ENCODE data around the gene TNRC18.
"Not testable (repeated sequence)": the region's sequence is repeated elsewhere in the genome, so short reads cannot be mapped to it uniquely, and the experiment has no call there.

Gene TNRC18

GRCh38 chr7:5310822-5311405 is 112.7 kb downstream of the TNRC18 start:
- Histone ChIP-seq H4K20me1 (ENCODE audit: low read depth, low read length) (no peaks in the 10 kb centered on the region), H3K9me2 (replicated peaks; ENCODE audit: insufficient read depth, low read length) (no peaks in the 10 kb centered on the region), H3K27me3 (ENCODE audit: low read length) (no peaks in the 10 kb centered on the region), H3K79me2 (ENCODE audit: insufficient read depth, low read length) (no peaks in the 10 kb centered on the region), H3K4me2 (ENCODE audit: low read depth, low read length, poor library complexity, severe bottlenecking) (no peak overlapping the region), H2AFZ (ENCODE audit: low read depth, low read length, severe bottlenecking) (no peak overlapping the region), H3F3A (ENCODE audit: insufficient read depth) (no peaks in the 10 kb centered on the region), H3K9me3 (ENCODE audit: insufficient read depth, low read length) (no peaks in the 10 kb centered on the region), H3K36me3 (ENCODE audit: low read length) (no peaks in the 10 kb centered on the region), H3K4me3 (ENCODE audit: insufficient read depth, low read length, poor library complexity, severe bottlenecking) (no peak overlapping the region), H3K27ac (ENCODE audit: low read depth, low read length) (no peak overlapping the region), H3K9ac (ENCODE audit: low read length) (no peak overlapping the region)
- TF ChIP-seq EZH2phosphoT487 (conservative IDR thresholded peaks at IDR 0.05; ENCODE audit: low read length) (no peak), CTCF (IDR thresholded peaks at IDR 0.05; ENCODE audit: insufficient read depth, low read length, poor library complexity, severe bottlenecking) (no peak)

GRCh38 chr7:5309146-5309545 is 114.5 kb downstream of the TNRC18 start:
- no peaks in the 10 kb centered on the region for H3K36me3 ChIP-seq (ENCODE audit: low read length)
- no peaks in the 10 kb centered on the region for H3K27me3 ChIP-seq (ENCODE audit: low read length)

GRCh38 chr7:5307221-5308142 is 116.2 kb downstream of the TNRC18 start:
- H3K27me3 ChIP-seq (ENCODE audit: low read length); H3K4me3 ChIP-seq (ENCODE audit: insufficient read depth, low read length, poor library complexity, severe bottlenecking); H2AFZ ChIP-seq (ENCODE audit: low read depth, low read length, severe bottlenecking); H3K36me3 ChIP-seq (ENCODE audit: low read length); H3K9me2 ChIP-seq (replicated peaks; ENCODE audit: insufficient read depth, low read length); H3K9me3 ChIP-seq (ENCODE audit: insufficient read depth, low read length); H4K20me1 ChIP-seq (ENCODE audit: low read depth, low read length); H3K9ac ChIP-seq (ENCODE audit: low read length); H3F3A ChIP-seq (ENCODE audit: insufficient read depth); H3K79me2 ChIP-seq (ENCODE audit: insufficient read depth, low read length); H3K4me2 ChIP-seq (ENCODE audit: low read depth, low read length, poor library complexity, severe bottlenecking); H3K27ac ChIP-seq (ENCODE audit: low read depth, low read length): not testable (repeated sequence)

More at GRCh38 chr7:5309146-5309545, 114.5 kb downstream of the TNRC18 start:
- Histone ChIP-seq H3K9ac (ENCODE audit: low read length) (no peak overlapping the region), H4K20me1 (ENCODE audit: low read depth, low read length) (no peaks in the 10 kb centered on the region), H3K9me2 (replicated peaks; ENCODE audit: insufficient read depth, low read length) (no peaks in the 10 kb centered on the region), H3K4me3 (ENCODE audit: insufficient read depth, low read length, poor library complexity, severe bottlenecking) (no peak overlapping the region), H2AFZ (ENCODE audit: low read depth, low read length, severe bottlenecking) (no peak overlapping the region), H3K9me3 (ENCODE audit: insufficient read depth, low read length) (no peaks in the 10 kb centered on the region), H3K4me2 (ENCODE audit: low read depth, low read length, poor library complexity, severe bottlenecking) (no peak overlapping the region), H3F3A (ENCODE audit: insufficient read depth) (no peaks in the 10 kb centered on the region), H3K27ac (ENCODE audit: low read depth, low read length) (no peak overlapping the region), H3K79me2 (ENCODE audit: insufficient read depth, low read length) (no peaks in the 10 kb centered on the region)
- TF ChIP-seq CTCF (IDR thresholded peaks at IDR 0.05; ENCODE audit: insufficient read depth, low read length, poor library complexity, severe bottlenecking): no peak
- no peak for TF ChIP-seq EZH2phosphoT487 (conservative IDR thresholded peaks at IDR 0.05; ENCODE audit: low read length)

GRCh38 chr7:5305050-5305449 is 118.6 kb downstream of the TNRC18 start:
- not testable (repeated sequence) for H3K4me2 ChIP-seq (ENCODE audit: low read depth, low read length, poor library complexity, severe bottlenecking); H3K27ac ChIP-seq (ENCODE audit: low read depth, low read length); H3F3A ChIP-seq (ENCODE audit: insufficient read depth); H3K4me3 ChIP-seq (ENCODE audit: insufficient read depth, low read length, poor library complexity, severe bottlenecking); H4K20me1 ChIP-seq (ENCODE audit: low read depth, low read length); H3K9ac ChIP-seq (ENCODE audit: low read length); H3K36me3 ChIP-seq (ENCODE audit: low read length); H2AFZ ChIP-seq (ENCODE audit: low read depth, low read length, severe bottlenecking); H3K9me3 ChIP-seq (ENCODE audit: insufficient read depth, low read length); H3K27me3 ChIP-seq (ENCODE audit: low read length); H3K9me2 ChIP-seq (replicated peaks; ENCODE audit: insufficient read depth, low read length); H3K79me2 ChIP-seq (ENCODE audit: insufficient read depth, low read length)

All from SU-DHL-6 (cell line).